GM10248 (cell line): Measurements from ENCODE around the gene IL5RA.

Experiments
- CTCF ChIA-PET: fragments of 300-600 bp; sonication (Branson Sonifier 250); formaldehyde crosslinking; extraction: SDS; loops from one replicate; lab custom pipeline; 2021; ENCODE audit warnings: antibody characterized with exemption; lab: Yijun Ruan, JAX
- POLR2A ChIA-PET: fragments of 350-650 bp; sonication (Branson Sonifier 250); formaldehyde crosslinking; extraction: SDS; loops from one replicate; lab custom pipeline; 2020; ENCODE audit warnings: antibody characterized with exemption; lab: Yijun Ruan, JAX
- DNase-seq: peaks from one replicate; pipeline ENCODE4 v3.0.0; 2012; ENCODE audit errors: extremely low spot score
- CTCF ChIP-seq: IDR thresholded peaks from 2 replicates; pipeline ENCODE4 v1.5.1; 2012; ENCODE audit warnings: mild to moderate bottlenecking, low read depth; ENCODE audit errors: extremely low read depth, missing control alignments, control extremely low read depth

Gene IL5RA

DNA sequence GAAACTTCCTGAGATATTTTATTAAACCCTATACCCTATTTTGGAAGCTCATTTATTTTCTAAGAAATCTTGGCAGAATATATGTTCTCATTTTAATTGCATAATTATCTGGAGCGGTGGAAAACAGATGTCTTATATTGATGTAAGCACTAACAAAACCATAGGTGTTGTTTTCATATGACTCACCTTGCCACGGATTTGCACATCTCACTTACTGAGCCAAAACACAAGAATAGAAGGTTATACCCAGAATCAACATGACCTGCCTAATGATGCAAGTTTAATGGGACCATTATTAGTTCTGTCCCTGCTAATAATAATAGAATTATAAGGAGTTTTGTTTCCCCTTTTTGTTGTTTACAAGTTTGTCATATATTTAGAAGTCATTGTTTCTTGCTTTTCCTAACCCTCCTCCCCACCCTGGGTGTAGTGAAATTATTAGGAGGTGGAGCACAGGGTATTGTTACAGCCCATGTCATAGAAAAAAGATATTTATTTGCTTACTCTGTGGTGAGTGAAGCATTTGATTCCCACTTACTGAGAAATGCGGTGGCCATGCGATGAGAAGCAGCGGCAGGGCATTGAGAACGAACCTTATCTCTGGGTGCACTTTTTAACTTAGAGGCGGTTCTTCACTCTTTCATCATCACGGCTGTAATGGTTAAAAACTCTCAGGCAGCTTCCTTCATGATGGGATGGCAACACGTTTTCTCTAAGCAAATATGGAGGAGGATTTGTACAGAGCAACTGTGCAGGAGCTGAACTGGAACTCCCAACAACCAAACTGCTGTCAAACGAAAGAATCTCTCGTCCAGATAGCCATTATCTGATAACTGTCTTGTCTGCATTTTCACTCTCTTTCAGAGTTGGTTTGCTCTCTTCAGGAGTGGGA lies 521 bp downstream of the IL5RA start:
- ChIA-PET CTCF (interaction anchor here (0.9 kb wide), 1 partner anchor 21 kb away, joined by 3 read pairs; no protein-coding TSS in a partner anchor), POLR2A (interaction anchor here (0.6 kb wide), 1 partner anchor 1383 kb away, joined by 3 read pairs; the partner anchor contains the start of gene ITPR1)
- DNase-seq: no peak

DNA sequence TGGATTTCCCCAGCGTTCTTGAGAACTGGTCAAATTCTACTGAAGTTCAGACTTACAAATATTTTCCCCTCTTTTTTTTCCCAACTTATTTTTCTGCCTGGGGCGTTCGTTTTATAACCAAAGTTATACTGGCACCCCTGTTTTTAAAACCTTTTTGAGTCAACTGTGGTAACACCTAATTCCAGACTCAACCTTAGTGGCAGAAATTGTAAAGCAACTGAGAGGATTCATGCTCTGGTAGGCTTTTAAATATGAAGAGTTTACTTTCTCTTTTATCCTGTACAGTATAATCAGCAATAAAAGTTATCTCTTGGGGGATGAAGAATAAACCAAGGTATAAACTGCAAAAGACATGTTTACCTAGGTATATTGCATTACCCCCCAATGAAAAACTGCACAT lies 2.3 kb downstream of the IL5RA start:
- CTCF ChIA-PET: no interaction called here
- POLR2A ChIA-PET: no interaction called here
- DNase-seq: no peak
- no peak for TF ChIP-seq CTCF

More for the DNA sequence above, 521 bp downstream of the IL5RA start:
- TF ChIP-seq CTCF: no peak

GRCh38 chr3:3107181-3107580 lies 3.0 kb downstream of the IL5RA start:
- TF ChIP-seq CTCF: no peak
- DNase-seq: no peak
- ChIA-PET CTCF (no interaction called here), POLR2A (no interaction called here)

- no peak for TF ChIP-seq CTCF
- DNase-seq: no peak
- CTCF ChIA-PET: no interaction called here
- POLR2A ChIA-PET: no interaction called here
These were observed 4.4 kb downstream of the IL5RA start for GRCh38 chr3:3105815-3106214.

GRCh38 chr3:3105246-3105645 lies 4.9 kb downstream of the IL5RA start:
- ChIA-PET CTCF (no interaction called here), POLR2A (no interaction called here)

GRCh38 chr3:3102751-3103150 lies 7.4 kb downstream of the IL5RA start:
- no peak for DNase-seq
- CTCF ChIA-PET: interaction anchor here (1.4 to 1.8 kb wide), 2 partner anchors 17 to 27 kb away, joined by 3 to 4 read pairs; no protein-coding TSS in a partner anchor
- no peak for TF ChIP-seq CTCF
- POLR2A ChIA-PET: no interaction called here

More at GRCh38 chr3:3105246-3105645, 4.9 kb downstream of the IL5RA start:
- no peak for DNase-seq
- TF ChIP-seq CTCF: no peak
